Aorta (tissue), 5 donors: ENCODE measurements around the gene CDK8. TPM values are rescaled to one million over a fixed set of nuclear protein-coding genes. Genes with fewer than 3 reads are reported as not detected.

ENCODE experiments used
- ATAC-seq: fragments of 200-7000 bp; cut with Tn5 transposase; one replicate; pipeline ENCODE4 v1.9.1; 2022; ENCODE audit warnings: moderate library complexity; ENCODE audit not compliant: low FRiP score
- DNase-seq, 2 donors: peaks; one replicate each; pipeline ENCODE4 v3.0.0-alpha.2; 2020
- H3K27ac ChIP-seq, 2 donors: one replicate each; pipeline ENCODE4 v1.5.1; 2013; ENCODE audit warnings: low read length in 2 of 2, mild to moderate bottlenecking in 2 of 2, moderate library complexity in 2 of 2, control low read depth in 1 of 2, inconsistent platforms in 1 of 2, low read depth in 1 of 2
- H3K27me3 ChIP-seq, 2 donors: one replicate each; pipeline ENCODE4 v1.6.1; 2013; ENCODE audit warnings: control low read depth in 1 of 2, low read length in 1 of 2, mild to moderate bottlenecking in 1 of 2, moderate library complexity in 1 of 2; ENCODE audit not compliant: insufficient read depth in 2 of 2, control insufficient read depth in 1 of 2
- H3K36me3 ChIP-seq, 2 donors: one replicate each; pipeline ENCODE4 v1.6.1; 2013; ENCODE audit warnings: control low read depth in 1 of 2, low read length in 1 of 2, mild to moderate bottlenecking in 1 of 2; ENCODE audit not compliant: insufficient read depth in 2 of 2, control insufficient read depth in 1 of 2
- H3K4me1 ChIP-seq, 2 donors: one replicate each; pipeline ENCODE4 v1.6.1; 2013; ENCODE audit warnings: low read length in 2 of 2, control low read depth in 1 of 2, mild to moderate bottlenecking in 1 of 2, moderate library complexity in 1 of 2; ENCODE audit not compliant: insufficient read depth in 2 of 2, control insufficient read depth in 1 of 2
- H3K4me3 ChIP-seq, 2 donors: one replicate each; pipeline ENCODE4 v1.5.1; 2013; ENCODE audit warnings: low read length in 2 of 2, control low read depth in 1 of 2, mild to moderate bottlenecking in 1 of 2
- H3K9me3 ChIP-seq: one replicate; pipeline ENCODE4 v1.6.1; 2013; ENCODE audit warnings: mild to moderate bottlenecking, low read length; ENCODE audit not compliant: control insufficient read depth
- WGBS, 2 donors: extraction: QIAGEN DNeasy Blood & Tissue Kit; methylation state at CpG; one replicate each; pipeline ENCODE4 v1.1.7; 2013; 5-methylcytosine and 5-hydroxymethylcytosine counted together
- intact Hi-C, 2 donors: fragments of 100-400 bp; cut with DNase I; formaldehyde crosslinking; loops; one replicate each; pipeline versions ENCODE4 v1.14.2 to v1.15.0; 2022
- long read RNA-seq, 2 donors: library from polyadenylated mRNA; unstranded; transcript quantifications; one replicate each; pipeline ENCODE4 v2.0.0, GENCODE V29; 2020 to 2021
- polyA plus RNA-seq, 2 donors: library from polyadenylated mRNA; stranded (reverse); fragments of 200-250 nt; gene quantifications; one replicate each; pipeline ENCODE4 v1.2.3, GENCODE V29; 2013
- total RNA-seq, 2 donors: library from RNA; stranded (reverse); fragmentation: NEBNext Ultra II Directional; extraction: Animal tissue kit (Norgen Biotek cat#: 25700); gene quantifications; one replicate each; pipeline ENCODE4 v1.2.1, GENCODE V29; 2021
- donor health status: healthy with polysubstance abuse.
- donor health status: Bipolar disorder and iron deficiency.
- donor health status: DM: no; HTN: no; CAD: no.
- donor health status: DM: no; HTN: no; CAD: no.
- donor health status: DM: yes; HTN: yes; CAD: no.

The CDK8 gene
- total RNA-seq (10 to 100 TPM; 10.5 to 10.6 TPM), polyA plus RNA-seq (10 to 100 TPM in 1 of 2 donors, 1 to 10 TPM in 1; 9.6 to 16.9 TPM)
- long read RNA-seq, donor 1, partial matches to known transcripts, result 1 of 14 reads
- long read RNA-seq, donor 1, other reads (novel, unspliced or antisense), result 11 of 14 reads
- long read RNA-seq, donor 2, partial matches to known transcripts, result 2 of 10 reads
- long read RNA-seq, donor 2, other reads (novel, unspliced or antisense), result 5 of 10 reads

GRCh38 chr13:26253787-26254582, at the start of gene CDK8:
Gene CDK8 (plus strand): TSS chr13:26254129. CDS start chr13:26254642, 513 bp downstream.
- intact Hi-C loops, result loop anchor here (1.0 to 10.0 kb wide), 3 partner anchors 32 to 241 kb away; partner anchors contain the start of gene RNF6 (in 1 of the 2)
- Histone ChIP-seq H3K27ac (peak within 1 kb of the TSS; percentile 49 to 79), H3K4me3 (peak within 1 kb of the TSS; percentile 93 to 97), H3K36me3 (no peaks in the 10 kb centered on the region), H3K4me1 (no peaks in the 10 kb centered on the region), H3K9me3 (no peaks in the 10 kb centered on the region), H3K27me3 (no peaks in the 10 kb centered on the region)
- DNase-seq, result peak; percentile 94 to 97
- WGBS, 2 donors, result 0% methylated on average over 46 to 79 of the region's 79 CpGs
- peak; percentile 98 for ATAC-seq

GRCh38 chr13:26208287-26208686, 45.6 kb upstream of the CDK8 start:
- DNase-seq, result no peak
- Histone ChIP-seq H3K27me3 (no peaks in the 10 kb centered on the region), H3K4me3 (no peak overlapping the region), H3K27ac (no peak overlapping the region), H3K4me1 (no peaks in the 10 kb centered on the region), H3K36me3 (peaks cover 0 to 3% of the 10 kb centered on the region in 2 donors), H3K9me3 (no peaks in the 10 kb centered on the region)
- WGBS, 2 donors, result 92 to 94% methylated on average over 1 of the region's 1 CpG
- no peak for ATAC-seq
- intact Hi-C loops, result no loop called here

- Histone ChIP-seq H3K9me3 (no peaks in the 10 kb centered on the region), H3K4me3 (no peak overlapping the region), H3K27me3 (no peaks in the 10 kb centered on the region), H3K4me1 (no peaks in the 10 kb centered on the region), H3K27ac (no peak overlapping the region), H3K36me3 (peaks cover 15 to 16% of the 10 kb centered on the region in 2 donors)
- ATAC-seq (no peak), DNase-seq (no peak)
- 72 to 76% methylated on average over 1 of the region's 1 CpG for WGBS, 2 donors
- intact Hi-C loops, result no loop called here
Measured at GRCh38 chr13:26213345-26213744, 40.6 kb upstream of the CDK8 start.

GRCh38 chr13:26213982-26214381, 39.9 kb upstream of the CDK8 start:
- Histone ChIP-seq H3K4me1 (no peaks in the 10 kb centered on the region), H3K4me3 (no peak overlapping the region), H3K9me3 (no peaks in the 10 kb centered on the region), H3K36me3 (peaks cover 15 to 16% of the 10 kb centered on the region in 2 donors), H3K27ac (no peak overlapping the region), H3K27me3 (no peaks in the 10 kb centered on the region)
- WGBS, 2 donors, result 90 to 92% methylated on average over 6 of the region's 6 CpGs
- intact Hi-C loops, result no loop called here
- ATAC-seq (no peak), DNase-seq (no peak)

- H3K9me3 ChIP-seq, result no peaks in the 10 kb centered on the region
- H3K27ac ChIP-seq, result no peak overlapping the region
- H3K27me3 ChIP-seq, result no peaks in the 10 kb centered on the region
- H3K4me3 ChIP-seq, result no peak overlapping the region
- peaks cover 15 to 16% of the 10 kb centered on the region in 2 donors for H3K36me3 ChIP-seq
- intact Hi-C loops, result no loop called here
- ATAC-seq (no peak), DNase-seq (no peak)
- H3K4me1 ChIP-seq, result peaks cover 0 to 3% of the 10 kb centered on the region in 2 donors
- 90 to 93% methylated on average over 2 of the region's 2 CpGs for WGBS, 2 donors
Measured at GRCh38 chr13:26216042-26216441, 37.9 kb upstream of the CDK8 start.

GRCh38 chr13:26219726-26220125, 34.2 kb upstream of the CDK8 start:
- H3K9me3 ChIP-seq, result no peaks in the 10 kb centered on the region
- WGBS, 2 donors, result 22 to 23% methylated on average over 1 of the region's 1 CpG
- H3K27me3 ChIP-seq, result no peaks in the 10 kb centered on the region
- intact Hi-C loops, result no loop called here
- H3K4me3 ChIP-seq, result no peak overlapping the region
- peaks cover 0 to 3% of the 10 kb centered on the region in 2 donors for H3K4me1 ChIP-seq
- ATAC-seq (no peak), DNase-seq (no peak)
- no peak overlapping the region for H3K27ac ChIP-seq
- peaks cover 7 to 10% of the 10 kb centered on the region in 2 donors for H3K36me3 ChIP-seq

GRCh38 chr13:26220575-26220974, 33.4 kb upstream of the CDK8 start:
- Histone ChIP-seq H3K27me3 (no peaks in the 10 kb centered on the region), H3K9me3 (no peaks in the 10 kb centered on the region), H3K4me3 (no peak overlapping the region), H3K4me1 (peaks cover 0 to 3% of the 10 kb centered on the region in 2 donors), H3K27ac (no peak overlapping the region), H3K36me3 (peaks cover 0 to 3% of the 10 kb centered on the region in 2 donors)
- WGBS, 2 donors, result 60 to 63% methylated on average over 2 of the region's 2 CpGs
- intact Hi-C loops, result no loop called here
- ATAC-seq (no peak), DNase-seq (no peak)

GRCh38 chr13:26221399-26221720, 32.6 kb upstream of the CDK8 start:
- H3K4me1 ChIP-seq, result peaks cover 0 to 3% of the 10 kb centered on the region in 2 donors
- H3K9me3 ChIP-seq, result no peaks in the 10 kb centered on the region
- ATAC-seq (peak; percentile 60), DNase-seq (no peak)
- H3K4me3 ChIP-seq, result peak overlapping the region; percentile 83 to 96
- WGBS, 2 donors, result 0% methylated on average over 16 of the region's 16 CpGs
- intact Hi-C loops, result loop anchor here in 1 of 2 donors (1.0 kb wide), 1 partner anchor 35 kb away; no protein-coding TSS in a partner anchor
- H3K27ac ChIP-seq, result peak overlapping the region in 1 of 2 donors; percentile 49
- H3K36me3 ChIP-seq, result peaks cover 0 to 3% of the 10 kb centered on the region in 2 donors
- H3K27me3 ChIP-seq, result no peaks in the 10 kb centered on the region
